HG03135 (cell line): ENCODE results near the gene GRM6.

Experiments used
- ATAC-seq: cut with Tn5 transposase; IDR thresholded peaks from one replicate; pipeline ENCODE4 v1.9.1; 2021; ENCODE audit warnings: mild to moderate bottlenecking, moderate library complexity; ENCODE audit not compliant: unreplicated experiment

The GRM6 gene

DNA sequence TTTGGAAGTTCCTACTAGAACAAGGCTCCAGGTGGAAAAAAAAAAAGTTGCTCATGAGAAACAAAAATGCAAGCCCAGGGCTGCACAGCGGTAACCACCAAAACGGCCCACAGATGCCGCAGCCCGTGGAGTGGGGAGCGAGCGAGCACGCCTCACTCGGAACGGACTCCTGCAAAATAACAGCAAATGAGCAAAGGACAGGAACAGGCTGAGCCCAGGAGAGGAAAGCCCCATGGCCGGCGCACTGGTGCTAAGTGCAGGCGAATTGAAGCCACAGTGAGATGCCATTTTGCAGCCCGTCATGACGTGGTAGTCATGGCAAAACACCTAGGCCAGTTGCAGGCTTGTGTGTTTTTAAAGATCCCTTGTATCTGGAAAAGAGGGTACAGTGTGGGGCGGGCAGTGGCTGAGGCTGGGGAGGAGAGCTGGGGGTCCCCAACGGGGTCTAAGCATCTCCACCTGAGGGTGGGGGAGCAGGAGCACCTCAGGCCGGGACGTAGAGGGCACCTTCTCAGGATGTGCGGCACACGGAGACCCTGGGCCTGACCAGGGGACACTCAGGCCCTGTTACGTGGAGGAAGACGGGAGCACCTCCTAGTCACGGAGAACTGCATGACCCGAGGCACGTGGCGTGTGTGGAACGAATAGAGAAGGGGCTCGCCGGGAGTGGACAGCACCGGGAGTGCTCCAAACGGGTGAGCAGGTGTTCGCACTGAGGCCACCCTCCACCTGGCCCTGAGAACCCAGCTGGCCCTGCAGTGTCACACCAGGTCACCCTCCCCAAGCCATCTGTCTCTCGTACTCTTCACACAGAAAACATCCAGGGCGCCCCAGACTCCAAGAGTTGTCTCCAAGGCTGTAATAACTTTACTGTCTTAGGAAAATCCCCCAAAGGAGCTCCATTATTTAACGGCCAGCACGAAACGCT lies 10.7 kb downstream of the GRM6 start:
- ATAC-seq, result no peak

- no peak for ATAC-seq
Measured at GRCh38 chr5:178983728-178984127, 11.4 kb downstream of the GRM6 start.

- no peak for ATAC-seq
Measured at GRCh38 chr5:178982941-178983340, 12.2 kb downstream of the GRM6 start.

DNA sequence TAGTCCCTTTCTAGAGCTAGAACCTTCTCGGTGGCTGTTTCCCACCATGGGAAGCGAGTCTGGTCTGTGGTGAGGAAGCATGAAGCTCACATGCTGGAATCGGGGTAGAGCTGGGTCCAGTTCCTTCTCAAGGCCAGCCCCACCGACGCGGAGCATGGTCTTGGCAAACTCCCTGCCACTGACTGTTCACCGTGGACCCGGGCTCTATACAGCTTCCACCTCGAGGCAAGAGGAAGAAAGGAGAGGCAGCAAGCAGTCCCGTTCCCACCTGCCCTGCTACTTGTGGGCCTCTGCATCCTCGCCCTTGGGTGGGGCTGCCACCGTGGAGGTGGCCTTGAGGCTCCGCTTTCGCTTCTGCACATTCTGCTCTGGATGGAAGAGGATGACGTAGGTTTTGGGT lies 13.7 kb downstream of the GRM6 start:
- ATAC-seq, result no peak

- no peak for ATAC-seq
Measured at GRCh38 chr5:178965465-178966055, 29.6 kb downstream of the GRM6 start.

GRCh38 chr5:178941361-178941760 lies 53.8 kb downstream of the GRM6 start:
- no peak for ATAC-seq

DNA sequence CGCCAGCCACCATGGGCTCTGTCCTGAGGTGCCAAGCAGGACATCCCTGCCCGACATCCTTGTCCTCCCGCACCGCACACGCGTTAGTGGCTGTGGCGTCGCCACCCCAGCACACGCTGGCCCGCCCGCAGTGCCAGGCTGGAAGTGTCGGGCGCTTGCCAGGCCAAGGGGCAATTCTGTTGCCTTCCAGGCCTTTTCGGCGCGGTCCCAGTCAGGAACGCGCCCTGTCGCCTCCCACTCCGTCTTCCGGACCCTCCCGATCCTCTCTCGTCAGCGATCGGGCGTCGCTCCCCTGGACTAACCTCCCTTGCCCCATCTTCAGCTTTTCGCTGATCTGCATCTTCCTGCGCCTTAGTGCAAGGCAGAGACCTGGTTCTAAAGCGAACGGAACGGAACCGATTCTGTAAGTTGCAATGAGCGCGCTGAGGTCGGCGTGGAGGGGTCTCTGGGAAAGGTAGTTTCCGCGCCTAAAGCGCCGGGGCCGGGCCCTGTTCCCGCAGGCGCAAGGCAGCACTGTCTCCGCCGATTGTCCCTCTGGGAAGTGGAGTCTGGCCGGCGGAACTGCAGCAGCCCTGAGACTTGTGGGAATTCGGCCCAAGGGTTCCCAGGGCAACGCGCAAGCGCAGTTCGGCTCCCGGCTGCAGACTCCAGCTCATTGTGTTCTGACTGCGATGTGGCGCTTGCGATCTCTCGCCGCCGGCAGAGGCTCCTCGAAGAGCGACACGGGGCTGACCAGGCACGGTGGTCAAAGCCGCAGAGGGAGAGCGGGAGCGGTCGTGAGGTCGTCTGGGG lies 54.4 kb downstream of the GRM6 start, which contains the start of gene ZNF454:
Gene ZNF454 (plus strand): TSS at position 630 of the 792 bp plus-strand sequence. CDS start 1,594 bp downstream, outside the sequence.
- no peak for ATAC-seq

DNA sequence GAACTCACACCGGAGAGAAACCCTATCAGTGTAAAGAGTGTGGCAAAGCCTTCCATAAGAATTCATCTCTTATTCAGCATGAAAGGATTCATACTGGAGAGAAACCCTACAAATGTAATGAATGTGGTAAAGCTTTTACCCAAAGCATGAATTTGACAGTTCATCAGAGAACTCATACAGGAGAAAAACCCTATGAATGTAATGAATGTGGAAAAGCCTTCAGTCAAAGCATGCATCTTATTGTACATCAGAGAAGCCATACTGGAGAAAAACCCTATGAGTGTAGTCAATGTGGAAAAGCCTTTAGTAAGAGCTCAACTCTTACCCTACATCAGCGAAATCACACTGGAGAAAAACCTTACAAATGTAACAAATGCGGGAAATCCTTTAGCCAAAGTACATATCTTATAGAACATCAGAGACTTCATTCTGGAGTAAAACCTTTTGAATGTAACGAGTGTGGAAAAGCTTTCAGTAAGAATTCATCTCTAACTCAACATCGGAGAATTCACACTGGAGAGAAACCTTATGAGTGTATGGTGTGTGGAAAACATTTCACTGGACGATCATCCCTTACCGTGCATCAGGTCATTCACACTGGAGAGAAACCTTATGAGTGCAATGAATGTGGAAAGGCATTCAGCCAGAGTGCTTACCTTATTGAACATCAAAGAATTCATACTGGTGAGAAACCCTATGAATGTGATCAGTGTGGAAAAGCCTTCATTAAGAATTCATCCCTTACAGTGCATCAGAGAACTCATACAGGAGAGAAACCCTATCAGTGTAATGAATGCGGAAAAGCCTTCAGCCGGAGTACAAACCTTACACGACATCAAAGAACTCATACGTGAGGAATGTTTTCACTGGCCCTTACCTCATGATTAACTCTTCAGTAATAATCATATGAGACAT lies 63.0 kb downstream of the GRM6 start:
- ATAC-seq, result no peak
